Tibial artery (tissue), 4 donors: ENCODE data around the gene ALOX5.

ENCODE experiments used
- DNase-seq, 2 donors: peaks; one replicate each; pipeline ENCODE4 v3.0.0-alpha.2; 2019
- H3K27ac ChIP-seq, 2 donors: fragments of 200-600 bp; sonication (generic) in 1 of 2; 1 replicate in 1 of 2; 2 replicates in 1 of 2; pipeline ENCODE4 v1.5.1; 2018 to 2019; ENCODE audit warnings: mild to moderate bottlenecking in 1 of 2
- H3K27me3 ChIP-seq, 2 donors: fragments of 200-600 bp; sonication (generic) in 1 of 2; one replicate each; pipeline versions ENCODE4 v1.5.1 to v1.6.0; 2016 to 2019
- H3K36me3 ChIP-seq, 3 donors: fragments of 200-600 bp; sonication (generic) in 2 of 3; one replicate each; pipeline ENCODE4 v1.5.1; 2016 to 2019; ENCODE audit warnings: mild to moderate bottlenecking in 2 of 3
- H3K4me1 ChIP-seq, 4 donors: fragments of 200-600 bp; sonication (generic) in 2 of 4; 1 replicate in 3 of 4; 2 replicates in 1 of 4; pipeline ENCODE4 v1.5.1; 2016 to 2019
- H3K4me3 ChIP-seq, 2 donors: fragments of 200-600 bp; sonication (generic) in 1 of 2; 1 replicate in 1 of 2; 2 replicates in 1 of 2; pipeline ENCODE4 v1.5.1; 2018 to 2019; ENCODE audit warnings: mild to moderate bottlenecking in 2 of 2
- H3K9me3 ChIP-seq, 3 donors: fragments of 200-600 bp; sonication (generic) in 1 of 3; one replicate each; pipeline ENCODE4 v1.5.1; 2016 to 2019
- CTCF ChIP-seq, 2 experiments: fragments of 200-600 bp in 1 of 2; fragments of 450-650 bp in 1 of 2; IDR thresholded peaks; one replicate each; pipeline ENCODE4 v1.5.1; 2017 to 2019; ENCODE audit warnings: antibody characterized with exemption in 2 of 2, mild to moderate bottlenecking in 1 of 2, moderate library complexity in 1 of 2
- intact Hi-C: fragments of 100-400 bp; cut with DNase I; formaldehyde crosslinking; loops from one replicate; pipeline ENCODE4 v1.15.0; 2023; ENCODE audit warnings: low total_unique reads

Gene ALOX5

GRCh38 chr10:45420453-45421192 lies 46.6 kb downstream of the ALOX5 start:
- TF ChIP-seq CTCF (IDR thresholded peaks at IDR 0.05), result no peak
- peak overlapping the region in 1 of 2 donors; percentile 62 for H3K4me3 ChIP-seq
- DNase-seq, result peak; percentile 63 to 82
- intact Hi-C loops, result no loop called here
- no peaks in the 10 kb centered on the region for H3K27me3 ChIP-seq
- H3K36me3 ChIP-seq, result no peaks in the 10 kb centered on the region
- peak overlapping the region in 1 of 2 donors; percentile 71 for H3K27ac ChIP-seq
- H3K9me3 ChIP-seq, result no peaks in the 10 kb centered on the region
- H3K4me1 ChIP-seq, result peaks cover 0 to 32% (median 14%) of the 10 kb centered on the region in 4 donors

GRCh38 chr10:45421221-45422097 lies 47.4 kb downstream of the ALOX5 start:
- no peaks in the 10 kb centered on the region for H3K9me3 ChIP-seq
- H3K4me1 ChIP-seq, result peaks cover 0 to 32% (median 14%) of the 10 kb centered on the region in 4 donors
- intact Hi-C loops, result no loop called here
- no peak for DNase-seq
- H3K4me3 ChIP-seq, result no peak overlapping the region
- no peak overlapping the region for H3K27ac ChIP-seq
- H3K27me3 ChIP-seq, result no peaks in the 10 kb centered on the region
- no peak for TF ChIP-seq CTCF (IDR thresholded peaks at IDR 0.05)
- H3K36me3 ChIP-seq, result no peaks in the 10 kb centered on the region

- no peak for DNase-seq
- peaks cover 0 to 1% of the 10 kb centered on the region in 2 donors for H3K27me3 ChIP-seq
- no peak overlapping the region for H3K4me3 ChIP-seq
- H3K9me3 ChIP-seq, result no peaks in the 10 kb centered on the region
- H3K27ac ChIP-seq, result no peak overlapping the region
- no peak for TF ChIP-seq CTCF (IDR thresholded peaks at IDR 0.05)
- no peaks in the 10 kb centered on the region for H3K36me3 ChIP-seq
- H3K4me1 ChIP-seq, result peaks cover 0 to 32% (median 14%) of the 10 kb centered on the region in 4 donors
- intact Hi-C loops, result no loop called here
These were observed 48.3 kb downstream of the ALOX5 start for GRCh38 chr10:45422207-45422865.

GRCh38 chr10:45422866-45423659 lies 49.0 kb downstream of the ALOX5 start:
- Histone ChIP-seq H3K4me1 (peaks cover 0 to 34% (median 16%) of the 10 kb centered on the region in 4 donors), H3K9me3 (no peaks in the 10 kb centered on the region), H3K27ac (no peak overlapping the region), H3K36me3 (no peaks in the 10 kb centered on the region), H3K27me3 (peaks cover 0 to 9% of the 10 kb centered on the region in 2 donors), H3K4me3 (no peak overlapping the region)
- intact Hi-C loops, result no loop called here
- no peak for TF ChIP-seq CTCF (IDR thresholded peaks at IDR 0.05)
- no peak for DNase-seq

GRCh38 chr10:45423976-45424499 lies 50.0 kb downstream of the ALOX5 start:
- no peak overlapping the region for H3K27ac ChIP-seq
- no peak overlapping the region for H3K4me3 ChIP-seq
- no peak for DNase-seq
- TF ChIP-seq CTCF (IDR thresholded peaks at IDR 0.05), result no peak
- H3K36me3 ChIP-seq, result no peaks in the 10 kb centered on the region
- peaks cover 0 to 17% of the 10 kb centered on the region in 2 donors for H3K27me3 ChIP-seq
- no peaks in the 10 kb centered on the region for H3K9me3 ChIP-seq
- intact Hi-C loops, result no loop called here
- H3K4me1 ChIP-seq, result peaks cover 0 to 28% (median 12%) of the 10 kb centered on the region in 4 donors
